ENCODE results near the gene COQ4.
A peak's percentile ranks its signal among the peaks of the same experiment; 100 is the strongest.
"Not testable (repeated sequence)": the region's sequence is repeated elsewhere in the genome, so short reads cannot be mapped to it uniquely, and the experiment has no call there.

COQ4 gene

DNA sequence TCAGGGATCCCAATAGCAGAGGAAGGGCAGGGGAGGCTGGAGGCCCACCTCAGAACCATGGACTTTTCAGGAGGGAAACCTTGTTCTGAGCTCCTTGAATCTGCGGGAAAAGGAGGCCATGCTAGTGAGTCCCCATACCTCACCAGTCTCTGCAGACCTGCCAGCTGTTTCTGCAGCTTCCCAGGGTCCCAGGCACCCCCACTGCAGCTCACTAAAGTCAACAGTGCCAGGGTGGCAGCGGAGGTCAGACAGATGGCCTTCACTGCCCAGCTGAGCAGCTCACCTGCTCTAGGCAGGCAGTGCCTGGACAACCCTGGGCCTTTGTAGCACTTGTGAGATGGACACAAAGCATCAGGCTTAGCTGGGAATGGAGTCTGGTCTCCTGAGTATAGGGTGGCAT is 13.3 kb downstream of the COQ4 start:
- H2BK5ac ChIP-seq (ENCODE audit: low read length) = no peak overlapping the region
- H3K4me1 ChIP-seq (ENCODE audit: control insufficient read depth, low read depth, low read length) = no peaks in the 10 kb centered on the region
- H4K5ac ChIP-seq (ENCODE audit: low read length) = no peak overlapping the region
- no peak overlapping the region for H3K56ac ChIP-seq (ENCODE audit: low read length)
- H4K8ac ChIP-seq (ENCODE audit: low read depth, low read length) = no peak overlapping the region
- H2BK15ac ChIP-seq (replicated peaks; ENCODE audit: low read depth) = no peak overlapping the region
- H3K36me3 ChIP-seq (ENCODE audit: control insufficient read depth, insufficient read depth, low read length) = peaks cover 2% of the 10 kb centered on the region
- no peaks in the 10 kb centered on the region for H3K79me2 ChIP-seq (ENCODE audit: control insufficient read depth, insufficient read depth, low read length)
- no peak overlapping the region for H3K4me2 ChIP-seq (ENCODE audit: low read length)
- no peak overlapping the region for H2AK5ac ChIP-seq (ENCODE audit: low read length)
- H3K9ac ChIP-seq (ENCODE audit: low read length) = no peak overlapping the region
- H3K4me3 ChIP-seq (ENCODE audit: low read length) = no peak overlapping the region
- H3K23ac ChIP-seq (ENCODE audit: low read length) = no peak overlapping the region
- no peak overlapping the region for H3K4ac ChIP-seq (ENCODE audit: low read depth, low read length)
- no peak for DNase-seq
- H3K18ac ChIP-seq (ENCODE audit: low read length) = no peak overlapping the region
- no peaks in the 10 kb centered on the region for H3K27me3 ChIP-seq (ENCODE audit: insufficient read depth, low read length, poor library complexity)
- H3K27ac ChIP-seq (ENCODE audit: low read depth, low read length) = no peak overlapping the region
- no peaks in the 10 kb centered on the region for H3K79me1 ChIP-seq (ENCODE audit: low read length)
- no CpG with 5 or more reads among the region's 2 CpGs for WGBS (ENCODE audit: extremely low coverage, insufficient coverage, low lambda C conversion rate)
- H2BK120ac ChIP-seq (ENCODE audit: low read depth, low read length) = no peak overlapping the region

DNA sequence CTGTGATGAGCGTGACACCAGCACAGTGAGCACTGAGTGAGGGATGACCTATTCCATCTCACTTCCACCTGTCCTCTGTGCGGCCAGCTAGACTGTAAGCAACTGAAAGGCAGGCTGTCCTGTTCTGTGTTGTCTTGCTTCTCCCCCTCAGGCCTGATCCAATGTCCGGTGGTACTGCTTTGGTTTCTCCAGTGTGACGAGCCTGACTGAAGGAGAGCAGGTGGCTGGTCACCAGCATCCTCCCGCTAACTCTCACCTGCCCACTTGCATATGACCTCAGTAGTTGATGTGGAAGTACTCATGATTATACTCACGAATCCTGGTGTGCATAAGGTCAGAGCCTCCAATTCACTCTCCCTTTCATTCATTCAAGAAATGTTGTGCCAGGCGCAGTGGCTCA is 15.3 kb downstream of the COQ4 start:
- no peak overlapping the region for H3K4ac ChIP-seq (ENCODE audit: low read depth, low read length)
- no peak overlapping the region for H3K9ac ChIP-seq (ENCODE audit: low read length)
- H3K4me3 ChIP-seq (ENCODE audit: low read length) = no peak overlapping the region
- no peak overlapping the region for H3K27ac ChIP-seq (ENCODE audit: low read depth, low read length)
- peaks cover 2% of the 10 kb centered on the region for H3K4me1 ChIP-seq (ENCODE audit: control insufficient read depth, low read depth, low read length)
- no peak overlapping the region for H4K8ac ChIP-seq (ENCODE audit: low read depth, low read length)
- no peaks in the 10 kb centered on the region for H3K36me3 ChIP-seq (ENCODE audit: control insufficient read depth, insufficient read depth, low read length)
- no CpG with 5 or more reads among the region's 7 CpGs for WGBS (ENCODE audit: extremely low coverage, insufficient coverage, low lambda C conversion rate)
- H3K4me2 ChIP-seq (ENCODE audit: low read length) = no peak overlapping the region
- no peaks in the 10 kb centered on the region for H3K27me3 ChIP-seq (ENCODE audit: insufficient read depth, low read length, poor library complexity)
- H2AK5ac ChIP-seq (ENCODE audit: low read length) = no peak overlapping the region
- H3K18ac ChIP-seq (ENCODE audit: low read length) = no peak overlapping the region
- H3K23ac ChIP-seq (ENCODE audit: low read length) = no peak overlapping the region
- H3K79me1 ChIP-seq (ENCODE audit: low read length) = peaks cover 2% of the 10 kb centered on the region
- H2BK120ac ChIP-seq (ENCODE audit: low read depth, low read length) = no peak overlapping the region
- H3K79me2 ChIP-seq (ENCODE audit: control insufficient read depth, insufficient read depth, low read length) = no peaks in the 10 kb centered on the region
- H3K56ac ChIP-seq (ENCODE audit: low read length) = no peak overlapping the region
- H2BK15ac ChIP-seq (replicated peaks; ENCODE audit: low read depth) = no peak overlapping the region
- no peak overlapping the region for H4K5ac ChIP-seq (ENCODE audit: low read length)
- no peak overlapping the region for H2BK5ac ChIP-seq (ENCODE audit: low read length)
- no peak for DNase-seq

- H4K8ac ChIP-seq (ENCODE audit: low read depth, low read length); H3K27ac ChIP-seq (ENCODE audit: low read depth, low read length); H3K4me2 ChIP-seq (ENCODE audit: low read length); H3K79me2 ChIP-seq (ENCODE audit: control insufficient read depth, insufficient read depth, low read length); H2BK15ac ChIP-seq (replicated peaks; ENCODE audit: low read depth); H3K4me3 ChIP-seq (ENCODE audit: low read length); H3K36me3 ChIP-seq (ENCODE audit: control insufficient read depth, insufficient read depth, low read length); H3K79me1 ChIP-seq (ENCODE audit: low read length); H2BK5ac ChIP-seq (ENCODE audit: low read length); DNase-seq; H2AK5ac ChIP-seq (ENCODE audit: low read length); H3K23ac ChIP-seq (ENCODE audit: low read length); H2BK120ac ChIP-seq (ENCODE audit: low read depth, low read length); H3K27me3 ChIP-seq (ENCODE audit: insufficient read depth, low read length, poor library complexity); H3K18ac ChIP-seq (ENCODE audit: low read length); H3K56ac ChIP-seq (ENCODE audit: low read length); H3K9ac ChIP-seq (ENCODE audit: low read length); H3K4me1 ChIP-seq (ENCODE audit: control insufficient read depth, low read depth, low read length); H4K5ac ChIP-seq (ENCODE audit: low read length); H3K4ac ChIP-seq (ENCODE audit: low read depth, low read length): not testable (repeated sequence)
- WGBS (ENCODE audit: extremely low coverage, insufficient coverage, low lambda C conversion rate) = no CpG with 5 or more reads among the region's 15 CpGs
These were observed 16.4 kb downstream of the COQ4 start for GRCh38 chr9:128338852-128339614.

GRCh38 chr9:128339761-128340690 is 17.4 kb downstream of the COQ4 start, which contains the start of gene SLC27A4:
Gene SLC27A4 (plus strand): TSS chr9:128340527. CDS start chr9:128343133, 2,606 bp downstream.
- Histone ChIP-seq H3K79me1 (ENCODE audit: low read length) (peaks cover 2% of the 10 kb centered on the region), H3K4me3 (ENCODE audit: low read length) (peak within 1 kb of the TSS; percentile 64), H3K23ac (ENCODE audit: low read length) (no peak within 1 kb of the TSS), H3K18ac (ENCODE audit: low read length) (peak within 1 kb of the TSS; percentile 60), H3K9ac (ENCODE audit: low read length) (peak within 1 kb of the TSS; percentile 78), H4K5ac (ENCODE audit: low read length) (no peak within 1 kb of the TSS), H3K79me2 (ENCODE audit: control insufficient read depth, insufficient read depth, low read length) (no peaks in the 10 kb centered on the region), H3K4ac (ENCODE audit: low read depth, low read length) (no peak within 1 kb of the TSS), H4K8ac (ENCODE audit: low read depth, low read length) (no peak within 1 kb of the TSS), H2BK5ac (ENCODE audit: low read length) (no peak within 1 kb of the TSS), H3K4me2 (ENCODE audit: low read length) (peak within 1 kb of the TSS; percentile 99), H3K4me1 (ENCODE audit: control insufficient read depth, low read depth, low read length) (peaks cover 2% of the 10 kb centered on the region), H3K56ac (ENCODE audit: low read length) (peak within 1 kb of the TSS; percentile 89), H2BK15ac (replicated peaks; ENCODE audit: low read depth) (no peak within 1 kb of the TSS), H2BK120ac (ENCODE audit: low read depth, low read length) (no peak within 1 kb of the TSS), H2AK5ac (ENCODE audit: low read length) (no peak within 1 kb of the TSS), H3K36me3 (ENCODE audit: control insufficient read depth, insufficient read depth, low read length) (no peaks in the 10 kb centered on the region), H3K27ac (ENCODE audit: low read depth, low read length) (peak within 1 kb of the TSS; percentile 31), H3K27me3 (ENCODE audit: insufficient read depth, low read length, poor library complexity) (no peaks in the 10 kb centered on the region)
- DNase-seq = peak; percentile 95
- no CpG with 5 or more reads among the region's 75 CpGs for WGBS (ENCODE audit: extremely low coverage, insufficient coverage, low lambda C conversion rate)

DNA sequence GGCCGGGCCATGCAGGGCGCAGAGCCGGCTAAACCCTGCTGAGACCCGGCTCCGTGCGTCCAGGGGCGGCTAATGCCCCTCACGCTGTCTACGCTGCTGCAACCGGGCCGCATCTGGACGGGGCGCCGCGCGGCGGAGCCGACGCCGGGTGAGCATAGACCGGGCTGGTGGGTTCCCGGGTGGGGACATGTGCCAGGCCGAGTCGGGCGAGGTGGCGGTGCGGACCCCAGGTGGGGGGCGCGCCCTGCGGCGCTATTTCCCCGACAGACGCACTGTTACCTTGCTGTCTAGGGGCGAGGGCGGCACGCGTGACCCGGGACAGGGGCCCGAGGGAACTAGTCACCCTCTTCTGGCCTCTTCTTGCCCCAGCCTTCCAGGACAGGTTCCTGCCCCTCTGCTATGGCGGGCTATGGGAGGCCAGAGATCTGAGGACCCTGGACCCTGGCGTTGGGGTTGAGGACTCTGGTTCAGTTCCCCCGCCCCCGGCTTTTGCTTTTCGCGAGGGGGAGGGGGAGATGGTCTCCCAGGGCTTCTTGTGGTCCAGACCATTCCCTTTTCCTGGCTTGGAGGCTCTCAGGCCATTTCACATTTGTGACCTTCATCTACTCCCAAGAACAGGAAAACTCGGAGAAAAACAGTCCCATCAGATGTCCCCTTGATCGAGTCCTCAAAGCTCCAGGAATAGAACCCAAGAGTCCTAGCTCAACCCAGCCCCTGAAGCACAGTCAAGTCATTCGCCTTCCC is 18.2 kb downstream of the COQ4 start:
- Histone ChIP-seq H2AK5ac (ENCODE audit: low read length) (no peak overlapping the region), H2BK5ac (ENCODE audit: low read length) (no peak overlapping the region), H3K36me3 (ENCODE audit: control insufficient read depth, insufficient read depth, low read length) (peaks cover 3% of the 10 kb centered on the region), H3K9ac (ENCODE audit: low read length) (peak overlapping the region; percentile 78), H3K79me2 (ENCODE audit: control insufficient read depth, insufficient read depth, low read length) (no peaks in the 10 kb centered on the region), H3K4me2 (ENCODE audit: low read length) (peak overlapping the region; percentile 99), H2BK120ac (ENCODE audit: low read depth, low read length) (no peak overlapping the region), H3K18ac (ENCODE audit: low read length) (peak overlapping the region; percentile 51), H3K27ac (ENCODE audit: low read depth, low read length) (peak overlapping the region; percentile 31), H4K5ac (ENCODE audit: low read length) (no peak overlapping the region), H3K23ac (ENCODE audit: low read length) (no peak overlapping the region), H3K27me3 (ENCODE audit: insufficient read depth, low read length, poor library complexity) (no peaks in the 10 kb centered on the region), H4K8ac (ENCODE audit: low read depth, low read length) (no peak overlapping the region), H3K56ac (ENCODE audit: low read length) (peak overlapping the region; percentile 84), H3K4me1 (ENCODE audit: control insufficient read depth, low read depth, low read length) (peaks cover 2% of the 10 kb centered on the region), H2BK15ac (replicated peaks; ENCODE audit: low read depth) (no peak overlapping the region), H3K4ac (ENCODE audit: low read depth, low read length) (no peak overlapping the region), H3K4me3 (ENCODE audit: low read length) (peak overlapping the region; percentile 64), H3K79me1 (ENCODE audit: low read length) (peaks cover 2% of the 10 kb centered on the region)
- DNase-seq = peak; percentile 51
- WGBS (ENCODE audit: extremely low coverage, insufficient coverage, low lambda C conversion rate) = no CpG with 5 or more reads among the region's 48 CpGs

All from mesendoderm (in vitro differentiated cells).